ENCODE data around the gene INTS13.
"Not testable (repeated sequence)": the region's sequence is repeated elsewhere in the genome, so short reads cannot be mapped to it uniquely, and the experiment has no call there.

Gene INTS13, protein sequence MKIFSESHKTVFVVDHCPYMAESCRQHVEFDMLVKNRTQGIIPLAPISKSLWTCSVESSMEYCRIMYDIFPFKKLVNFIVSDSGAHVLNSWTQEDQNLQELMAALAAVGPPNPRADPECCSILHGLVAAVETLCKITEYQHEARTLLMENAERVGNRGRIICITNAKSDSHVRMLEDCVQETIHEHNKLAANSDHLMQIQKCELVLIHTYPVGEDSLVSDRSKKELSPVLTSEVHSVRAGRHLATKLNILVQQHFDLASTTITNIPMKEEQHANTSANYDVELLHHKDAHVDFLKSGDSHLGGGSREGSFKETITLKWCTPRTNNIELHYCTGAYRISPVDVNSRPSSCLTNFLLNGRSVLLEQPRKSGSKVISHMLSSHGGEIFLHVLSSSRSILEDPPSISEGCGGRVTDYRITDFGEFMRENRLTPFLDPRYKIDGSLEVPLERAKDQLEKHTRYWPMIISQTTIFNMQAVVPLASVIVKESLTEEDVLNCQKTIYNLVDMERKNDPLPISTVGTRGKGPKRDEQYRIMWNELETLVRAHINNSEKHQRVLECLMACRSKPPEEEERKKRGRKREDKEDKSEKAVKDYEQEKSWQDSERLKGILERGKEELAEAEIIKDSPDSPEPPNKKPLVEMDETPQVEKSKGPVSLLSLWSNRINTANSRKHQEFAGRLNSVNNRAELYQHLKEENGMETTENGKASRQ

DNA sequence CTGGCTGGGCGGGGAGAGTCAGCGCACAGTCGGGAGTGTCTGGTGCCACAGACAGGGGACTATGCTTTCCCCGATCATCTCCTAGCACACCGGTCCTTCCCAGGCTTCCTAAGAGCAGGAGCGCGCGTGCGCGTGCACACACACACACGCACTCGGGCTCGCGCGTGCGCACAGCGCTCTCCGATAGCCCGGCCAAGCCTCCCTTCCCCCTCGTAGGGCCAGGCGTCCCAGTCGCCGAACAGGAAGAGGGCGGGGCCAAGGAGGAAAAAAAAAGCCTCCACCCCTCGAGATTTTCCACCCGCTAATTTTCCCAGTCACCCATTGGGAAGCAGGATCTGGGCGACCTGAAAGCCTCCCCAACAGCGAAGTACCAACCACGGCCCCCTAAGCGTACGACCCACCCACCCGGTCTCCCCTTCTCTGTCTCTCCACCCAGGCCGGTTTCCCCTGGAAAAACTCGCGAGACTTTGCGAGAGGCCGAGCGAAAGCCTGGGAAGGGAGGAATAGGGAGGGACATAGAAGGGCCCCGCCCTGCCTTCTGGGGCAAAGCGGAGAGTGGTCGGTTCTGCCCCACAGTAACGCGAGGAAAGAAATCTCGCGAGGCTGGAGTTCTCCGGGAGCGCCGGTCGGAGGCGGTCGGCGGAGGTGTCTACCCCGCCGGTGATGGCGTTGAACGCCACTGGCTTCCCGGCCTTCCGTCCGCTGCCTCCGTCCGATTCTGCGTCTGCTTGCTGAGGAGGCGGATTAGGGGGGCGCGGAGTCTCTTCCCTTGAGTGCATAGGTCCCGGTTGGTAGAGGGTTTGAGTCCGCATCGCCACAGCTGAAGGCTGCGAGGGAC lies at the start of gene INTS13, which contains the start of gene FGFR1OP2:
Gene INTS13 (minus strand): TSS at position 119 of the 838 bp plus-strand sequence. CDS start 1,178 bp downstream, outside the sequence.
Gene FGFR1OP2 (plus strand): TSS at position 608 of the 838 bp plus-strand sequence. CDS start 15,689 bp downstream, outside the sequence.
- DNase-seq (ENCODE audit: low read depth in 2 of 2, low spot score in 1 of 2) = peak; percentile 88 to 92

DNA sequence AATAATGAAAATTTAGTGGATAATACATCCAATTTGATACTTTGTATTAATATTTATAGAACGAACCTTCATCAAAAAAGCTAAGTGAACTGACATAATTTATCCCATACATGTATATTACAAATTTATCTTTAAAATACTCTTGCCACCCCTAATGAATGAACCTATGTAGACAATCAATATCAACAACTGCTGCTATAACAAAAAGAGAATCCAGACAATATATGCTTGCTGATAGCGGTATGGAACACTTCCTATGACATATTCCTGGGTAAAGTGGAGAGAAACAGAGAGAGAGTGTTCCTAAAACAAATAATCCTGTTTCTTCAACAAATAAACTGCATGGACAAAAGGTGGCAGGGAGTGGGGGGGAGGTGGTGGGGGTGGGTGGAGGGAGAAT lies 45.1 kb upstream of the INTS13 start:
- no peak for DNase-seq (ENCODE audit: low read depth in 2 of 2, low spot score in 1 of 2)

DNA sequence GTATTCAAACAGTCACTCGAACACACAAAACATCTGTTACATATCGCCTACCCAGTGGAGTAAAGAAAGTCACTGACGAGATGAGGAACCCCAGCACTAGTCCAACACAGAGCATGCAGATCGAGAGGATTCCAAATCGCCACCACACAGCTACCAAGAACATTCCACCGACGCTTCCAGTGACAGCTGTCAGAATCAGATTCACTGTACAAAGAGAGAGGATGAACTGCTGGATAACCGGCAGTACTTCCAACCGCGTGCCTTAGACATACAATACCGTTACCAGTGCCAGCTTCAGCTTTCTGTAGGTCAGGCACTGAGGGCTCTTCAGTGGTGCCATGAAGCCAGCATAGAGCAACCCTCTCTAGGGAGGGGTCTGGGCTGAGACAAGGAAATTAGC lies 42.0 kb upstream of the INTS13 start:
- no peak for DNase-seq (ENCODE audit: low read depth in 2 of 2, low spot score in 1 of 2)

DNA sequence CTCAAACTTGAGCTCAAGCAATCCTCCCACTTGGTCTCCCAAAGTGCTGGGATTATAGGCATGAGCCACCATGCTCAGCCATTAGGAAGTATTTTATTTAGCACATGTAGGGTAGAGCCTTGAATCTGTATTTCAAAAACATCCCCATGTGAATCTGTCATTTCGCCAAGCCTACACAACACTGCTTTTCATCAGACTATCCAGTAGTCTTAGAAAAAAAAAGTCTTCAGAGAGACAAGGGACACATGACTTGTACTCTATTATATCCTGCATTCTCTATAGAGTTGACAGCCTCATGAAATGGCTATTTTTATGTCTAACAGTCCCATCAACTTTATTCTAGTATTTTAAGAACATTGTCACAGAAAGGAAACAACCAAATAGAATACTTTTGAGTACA lies 41.0 kb upstream of the INTS13 start:
- DNase-seq (ENCODE audit: low read depth in 2 of 2, low spot score in 1 of 2) = no peak

DNA sequence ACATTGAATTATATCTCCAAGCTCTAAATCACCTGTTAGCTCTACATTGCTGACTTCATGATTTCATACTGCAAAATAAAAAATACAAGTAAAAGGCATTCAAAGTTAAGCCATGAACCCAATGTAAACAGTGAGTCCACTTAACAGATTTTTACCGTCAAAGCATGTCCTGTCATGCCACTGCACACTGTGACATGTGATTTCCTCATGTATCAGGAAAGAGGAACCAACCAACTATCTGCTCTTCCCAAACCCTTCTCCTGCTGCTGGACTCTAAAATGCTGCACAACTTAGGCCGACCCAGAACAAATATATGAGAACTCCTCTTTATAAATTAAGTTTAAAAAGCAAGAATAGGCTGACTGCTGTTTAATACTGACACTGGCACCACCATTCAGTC lies 38.9 kb upstream of the INTS13 start:
- no peak for DNase-seq (ENCODE audit: low read depth in 2 of 2, low spot score in 1 of 2)

DNA sequence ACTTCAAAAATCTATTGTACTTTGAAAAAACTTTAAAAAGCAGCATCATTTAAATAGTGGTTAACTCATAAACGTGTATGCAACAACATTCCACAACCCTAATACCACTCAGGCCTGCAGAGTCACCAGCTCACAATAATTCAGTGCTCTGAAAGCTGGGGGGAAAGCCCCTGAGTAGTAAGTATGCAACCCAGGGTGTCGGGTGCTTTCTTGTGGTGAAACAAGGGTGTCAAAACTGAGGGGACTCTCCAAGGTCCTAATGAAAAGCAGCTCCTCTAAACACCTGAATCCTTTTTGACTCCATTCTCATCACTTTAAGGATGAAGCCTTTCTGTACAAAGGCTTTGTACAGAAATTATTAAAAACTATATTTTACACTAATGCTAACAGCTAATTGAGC lies 34.2 kb upstream of the INTS13 start:
- DNase-seq (ENCODE audit: low read depth in 2 of 2, low spot score in 1 of 2) = peak; percentile 7 to 16

DNA sequence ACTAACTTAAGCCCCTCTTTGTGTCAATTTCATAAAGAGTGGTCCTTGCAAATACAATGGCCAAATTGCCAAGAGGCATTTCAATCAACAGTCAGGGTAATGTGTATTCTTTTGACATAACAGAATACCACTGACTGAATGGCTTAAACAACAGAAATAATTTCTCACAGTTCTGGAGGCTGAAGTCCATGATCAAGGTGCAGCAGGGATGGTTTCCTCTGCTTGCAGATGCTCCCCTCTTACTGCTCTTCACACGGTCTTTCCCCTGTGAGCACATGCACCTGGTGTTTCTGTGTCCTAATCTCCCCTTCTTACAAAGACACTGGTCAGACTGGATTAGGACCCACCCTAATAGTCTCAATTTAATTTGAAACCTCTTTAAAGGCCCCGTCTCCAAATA lies 32.4 kb upstream of the INTS13 start:
- DNase-seq (ENCODE audit: low read depth in 2 of 2, low spot score in 1 of 2) = no peak

DNA sequence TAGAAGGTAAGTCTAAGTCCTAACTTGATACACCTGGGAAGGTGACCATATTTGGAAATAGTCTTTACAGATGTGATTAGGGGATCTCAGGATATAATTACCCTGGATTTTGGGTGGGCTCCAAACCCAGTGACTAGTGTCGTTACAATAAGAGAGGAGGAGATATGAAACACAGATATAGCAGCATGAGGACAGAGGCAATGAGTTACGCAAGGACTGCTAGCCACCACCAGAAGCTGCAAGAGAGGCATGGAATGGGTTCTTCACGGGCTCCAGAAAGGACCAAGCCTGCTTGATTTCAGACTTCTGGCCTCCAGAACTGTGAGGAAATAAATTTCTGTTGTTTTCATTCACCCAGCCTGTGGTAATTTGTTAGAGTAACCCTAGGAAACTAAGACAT lies 29.1 kb upstream of the INTS13 start:
- DNase-seq (ENCODE audit: low read depth in 2 of 2, low spot score in 1 of 2) = no peak

DNA sequence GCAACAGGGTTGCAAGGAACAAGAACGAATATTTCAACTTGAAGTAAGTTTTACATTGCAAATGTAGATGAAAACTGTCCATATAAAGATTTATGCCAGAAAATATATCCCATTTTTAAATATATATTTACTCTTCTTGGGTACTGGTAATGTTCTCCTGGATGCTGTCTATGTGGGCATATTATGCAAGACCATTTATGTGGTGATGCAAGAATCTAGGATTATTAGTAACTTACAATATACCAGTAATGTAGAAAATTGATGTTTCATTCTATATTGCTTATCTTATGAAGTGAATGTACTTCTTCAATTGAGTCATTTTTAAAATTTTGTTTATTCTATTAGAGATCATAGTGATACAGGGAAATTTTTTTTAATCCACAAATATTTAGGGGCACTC lies 25.6 kb upstream of the INTS13 start:
- DNase-seq (ENCODE audit: low read depth in 2 of 2, low spot score in 1 of 2) = no peak

DNA sequence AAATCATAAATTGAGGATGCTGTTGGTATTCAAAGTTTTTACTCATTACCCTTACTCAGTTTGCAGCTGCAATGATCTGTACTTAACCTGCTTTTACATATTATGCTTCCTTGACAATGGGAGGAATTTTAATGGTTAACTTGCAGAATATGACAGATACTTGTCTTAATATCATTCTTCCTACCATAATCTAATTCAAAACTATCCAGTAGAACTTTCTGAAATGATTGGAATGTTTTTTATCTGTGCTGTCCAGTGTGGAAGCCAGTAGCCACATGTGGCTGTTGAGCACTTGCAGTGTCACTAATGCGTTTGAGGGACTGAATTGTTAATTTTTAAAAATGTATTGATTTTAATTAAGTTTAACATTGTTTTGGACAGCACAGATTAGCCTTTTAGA lies 24.0 kb upstream of the INTS13 start:
- DNase-seq (ENCODE audit: low read depth in 2 of 2, low spot score in 1 of 2) = no peak

DNA sequence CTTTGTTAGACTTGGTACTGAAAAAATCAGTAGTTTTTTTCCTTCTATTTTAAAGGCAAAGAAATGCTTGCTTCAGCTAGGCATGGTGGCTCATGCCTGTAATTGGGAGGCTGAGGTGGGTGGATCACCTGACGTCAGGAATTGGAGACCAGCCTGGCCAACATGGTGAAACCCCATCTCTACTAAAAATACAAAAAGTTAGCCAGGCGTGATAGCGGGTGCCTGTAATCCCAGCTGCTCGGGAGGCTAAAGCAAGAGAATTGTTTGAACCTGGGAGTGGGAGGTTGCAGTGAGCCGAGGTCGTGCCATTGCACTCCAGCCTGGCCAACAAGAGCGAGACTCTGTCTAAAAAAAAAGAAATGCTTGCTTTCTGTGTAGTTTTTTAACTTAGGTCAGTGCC lies 23.6 kb upstream of the INTS13 start:
- not testable (repeated sequence) for DNase-seq (ENCODE audit: low read depth in 2 of 2, low spot score in 1 of 2)

DNA sequence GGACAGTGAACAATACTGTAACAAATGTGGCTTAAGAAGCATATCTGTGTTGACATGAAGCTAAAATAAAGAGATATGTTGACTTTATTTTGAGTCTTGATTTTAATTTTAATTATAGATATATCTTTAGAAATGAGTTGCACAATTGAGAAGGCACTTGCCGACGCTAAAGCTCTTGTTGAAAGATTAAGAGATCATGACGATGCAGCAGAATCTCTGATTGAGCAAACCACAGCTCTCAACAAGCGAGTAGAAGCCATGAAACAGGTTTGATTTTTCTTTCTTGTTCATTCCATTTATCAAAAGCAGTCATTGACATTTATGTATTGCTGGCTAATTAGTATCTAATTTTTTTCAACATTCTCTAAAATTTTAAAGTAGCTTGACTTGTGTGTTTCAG lies 16.2 kb upstream of the INTS13 start:
- no peak for DNase-seq (ENCODE audit: low read depth in 2 of 2, low spot score in 1 of 2)

DNA sequence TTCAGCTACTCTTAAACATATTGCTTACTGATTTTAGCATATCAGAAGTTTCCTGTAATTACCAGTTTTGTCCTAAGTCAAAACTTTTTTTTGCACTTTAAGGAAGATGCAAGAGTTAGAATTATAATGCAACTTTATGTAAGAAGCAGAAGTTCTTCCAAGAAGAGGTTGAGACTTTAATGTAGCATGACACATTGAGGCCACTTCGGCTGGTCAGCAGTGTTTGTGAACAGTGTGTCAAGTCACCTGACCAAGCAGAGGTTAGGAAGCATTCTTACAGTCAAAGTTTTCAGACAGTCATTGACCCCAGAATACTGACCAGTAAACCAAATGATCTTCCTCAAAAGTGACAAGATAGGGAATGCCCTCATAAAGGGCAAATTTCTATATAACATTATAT lies 15.7 kb upstream of the INTS13 start:
- no peak for DNase-seq (ENCODE audit: low read depth in 2 of 2, low spot score in 1 of 2)

DNA sequence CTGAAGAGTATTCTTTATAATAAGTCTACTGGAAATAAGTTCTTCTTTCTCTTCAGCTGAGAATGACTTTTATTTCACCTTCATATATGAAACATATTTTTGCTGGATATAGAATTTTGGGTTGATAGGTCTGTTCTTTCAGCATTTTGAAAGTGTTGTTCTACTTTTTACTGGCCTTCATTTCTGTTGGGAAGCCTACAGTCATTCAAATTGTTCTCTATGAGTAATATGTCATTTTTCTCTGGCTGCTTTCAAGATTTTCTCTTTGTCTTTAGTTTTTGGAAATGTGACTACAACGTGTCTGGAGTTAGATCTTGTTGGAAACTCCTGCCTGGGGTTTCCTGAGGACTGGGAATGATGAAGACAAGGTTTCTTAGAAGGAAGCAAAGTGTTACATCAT lies 10.5 kb upstream of the INTS13 start:
- no peak for DNase-seq (ENCODE audit: low read depth in 2 of 2, low spot score in 1 of 2)

DNA sequence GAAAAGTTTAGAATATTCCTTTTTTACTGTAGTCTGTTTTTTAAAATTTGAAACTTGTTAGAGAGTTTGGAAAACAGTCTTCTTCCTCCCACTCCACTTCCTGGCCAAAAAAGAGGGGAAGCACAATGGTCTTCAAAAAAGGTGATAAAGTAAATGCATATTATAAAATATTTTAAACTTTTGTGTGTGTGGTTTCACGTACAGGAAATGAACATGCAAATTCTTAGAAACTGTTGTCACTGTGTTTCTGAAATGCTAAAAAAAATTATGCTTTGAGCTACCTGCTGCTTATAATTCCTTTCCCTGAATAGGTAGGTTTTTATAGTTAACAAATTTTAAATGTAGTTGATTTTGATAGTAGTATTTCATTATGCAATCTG lies 3.4 kb upstream of the INTS13 start:
- DNase-seq (ENCODE audit: low read depth in 2 of 2, low spot score in 1 of 2) = no peak

DNA sequence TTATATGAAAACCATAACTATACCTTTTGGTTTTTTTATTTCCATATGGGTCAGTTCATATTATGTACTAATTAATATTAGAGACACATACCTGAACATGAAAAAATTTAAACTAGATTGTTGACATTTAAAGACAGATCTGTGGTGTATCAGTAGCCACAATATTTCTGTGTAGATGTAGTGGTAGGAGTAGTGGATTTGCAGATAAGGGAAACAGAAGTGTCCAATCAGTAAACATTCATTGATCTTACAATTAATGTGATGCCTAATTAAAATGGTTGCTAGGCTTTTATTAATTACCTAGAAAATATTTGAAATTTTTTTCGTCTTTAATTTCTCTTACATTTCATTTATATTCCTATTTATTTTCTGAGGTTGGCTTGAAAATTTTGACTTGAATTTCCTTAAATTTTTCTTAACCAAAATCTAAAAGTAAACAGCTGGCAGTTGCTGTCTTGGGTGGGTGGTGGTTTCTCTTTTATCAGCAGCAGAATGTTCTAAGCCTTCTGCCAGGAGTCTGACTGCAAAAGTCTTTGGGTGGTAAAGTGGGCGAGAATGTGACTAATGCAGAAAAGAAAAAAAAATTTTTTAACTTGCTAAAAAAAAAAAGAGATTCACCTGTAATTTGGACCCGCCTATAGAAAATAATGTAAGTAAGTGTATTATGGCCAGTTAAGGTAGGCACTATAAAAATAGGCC lies 2.9 kb upstream of the INTS13 start:
- DNase-seq (ENCODE audit: low read depth in 2 of 2, low spot score in 1 of 2) = no peak

DNA sequence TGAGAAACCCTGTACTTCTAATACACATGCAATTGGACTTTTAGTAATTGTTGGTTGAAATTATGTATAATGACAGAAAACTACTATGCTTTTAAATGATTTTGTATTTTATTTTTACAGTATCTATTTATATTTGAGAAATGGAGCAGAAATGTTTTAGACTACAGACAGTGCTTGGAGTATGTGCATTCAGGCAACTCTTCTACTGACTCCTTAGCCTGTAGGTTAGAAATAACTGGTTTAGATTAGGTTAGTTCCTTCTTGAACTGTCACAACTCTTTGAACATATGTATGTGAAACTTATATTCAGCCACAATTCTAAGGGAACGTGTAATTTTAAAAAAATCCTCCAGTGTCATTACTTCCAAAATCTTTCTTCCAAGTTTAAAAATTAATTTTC lies 2.2 kb upstream of the INTS13 start:
- no peak for DNase-seq (ENCODE audit: low read depth in 2 of 2, low spot score in 1 of 2)

DNA sequence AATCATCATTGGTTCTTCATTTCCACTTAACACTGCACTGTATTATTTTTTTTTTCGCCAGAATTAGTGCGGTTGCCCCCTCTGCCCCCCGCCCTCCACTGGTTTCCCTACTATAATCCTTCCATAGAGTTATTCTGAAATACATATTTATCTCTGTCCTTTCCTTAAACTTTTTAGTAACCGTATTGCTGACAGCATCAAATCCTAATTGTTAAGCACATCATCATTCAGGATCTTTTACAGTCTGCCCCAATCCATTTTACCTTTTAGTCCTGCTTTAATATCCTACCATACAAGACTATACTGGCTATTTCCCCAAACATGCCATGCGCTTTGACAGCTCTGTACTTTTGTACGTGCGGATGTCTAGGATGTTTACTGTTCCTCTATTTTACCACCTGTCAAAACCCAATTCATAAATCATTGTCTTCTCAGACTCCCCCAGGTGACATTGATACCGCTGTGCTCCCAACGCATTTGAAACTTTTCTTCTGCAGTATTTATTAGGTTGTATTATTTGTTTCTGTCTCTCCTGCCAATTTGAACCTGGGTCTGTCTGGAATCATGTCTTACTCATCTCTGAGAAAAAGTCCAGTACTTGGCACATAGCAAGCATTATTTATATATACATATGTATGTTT lies 1.5 kb upstream of the INTS13 start:
- DNase-seq (ENCODE audit: low read depth in 2 of 2, low spot score in 1 of 2) = no peak

DNA sequence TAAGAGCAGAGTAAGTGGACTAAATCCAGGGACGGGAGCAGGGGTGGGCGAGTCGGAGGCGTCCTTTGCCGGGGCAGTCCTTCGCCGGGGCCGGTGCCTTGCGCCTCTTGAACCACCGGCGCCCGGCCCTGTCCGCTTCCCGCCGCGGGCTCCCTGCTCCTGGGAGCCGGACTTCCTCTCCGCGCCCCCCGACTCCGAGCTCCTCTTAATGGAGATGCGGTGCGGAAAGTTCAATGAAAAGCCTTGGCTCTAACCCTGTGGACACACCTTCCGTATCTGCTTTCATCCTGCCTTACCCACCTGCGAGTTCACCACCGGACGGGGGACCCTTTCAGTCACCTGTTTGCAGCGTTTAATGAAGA lies 901 bp upstream of the INTS13 start:
- no peak for DNase-seq (ENCODE audit: low read depth in 2 of 2, low spot score in 1 of 2)

DNA sequence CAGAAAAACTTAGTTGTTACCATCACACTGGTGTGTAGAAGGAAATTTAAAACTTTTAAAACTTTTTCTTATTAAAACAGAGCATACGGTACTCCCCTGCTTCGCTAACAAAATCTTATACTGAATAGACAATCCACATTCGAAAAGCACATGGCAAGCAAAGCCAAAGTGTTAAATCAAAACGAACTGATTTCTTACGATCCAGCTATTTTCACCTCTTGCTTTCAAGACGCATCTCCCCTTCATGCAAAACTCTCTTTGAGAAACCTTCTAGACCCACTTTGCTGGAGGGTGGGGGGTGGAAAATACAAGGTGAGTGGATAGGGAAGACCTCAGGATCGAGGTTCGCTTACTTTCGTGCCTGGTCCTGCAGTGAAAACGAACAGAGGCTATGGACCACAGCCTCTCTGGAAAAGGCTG lies 328 bp downstream of the INTS13 start:
- DNase-seq (ENCODE audit: low read depth in 2 of 2, low spot score in 1 of 2) = no peak

All from stimulated activated CD8-positive, alpha-beta memory T cell treated with anti-CD3 and anti-CD28 coated beads, Interleukin-4, amount 100 ng/mL, for 1 hour (primary cell).